Fibroblast of the aortic adventitia (primary cell): ENCODE data around the gene RELN. TPM values are rescaled to one million over a fixed set of nuclear protein-coding genes. Genes with fewer than 3 reads are reported as not detected.

Experiments used
- DNase-seq: peaks from one replicate; pipeline ENCODE4 v3.0.0-alpha.2; 2010; ENCODE audit warnings: low read depth
- H3K4me3 ChIP-seq: 2 replicates; pipeline ENCODE4 v1.5.1; 2011; ENCODE audit warnings: low read depth, mild to moderate bottlenecking, control low read depth, low read length, moderate library complexity
- CTCF ChIP-seq: IDR thresholded peaks from 2 replicates; pipeline ENCODE4 v1.5.1; 2011; ENCODE audit warnings: mild to moderate bottlenecking, low read length, control low read depth, inconsistent platforms; ENCODE audit not compliant: insufficient read depth
- small RNA-seq: library from RNA; depleted of rRNA; stranded (forward); fragments of <200 nt; gene quantifications from one replicate; pipeline ENCODE3, GENCODE V24; 2012
- total RNA-seq: library from RNA; depleted of rRNA; stranded (reverse); fragments of >200 nt; gene quantifications from 2 replicates; pipeline ENCODE4 v1.2.3, GENCODE V29; 2012; ENCODE audit warnings: low replicate concordance

RELN gene
- total RNA-seq, 1 donor: 88.7 TPM

- H3K4me3 ChIP-seq: no peak overlapping the region
- no peak for DNase-seq
- TF ChIP-seq CTCF: no peak
Observed at GRCh38 chr7:103437623-103438022, 551.8 kb downstream of the RELN start.

GRCh38 chr7:103432712-103433111 lies 556.7 kb downstream of the RELN start:
- H3K4me3 ChIP-seq: no peak overlapping the region
- DNase-seq: no peak
- no peak for TF ChIP-seq CTCF

- H3K4me3 ChIP-seq: no peak overlapping the region
- TF ChIP-seq CTCF: no peak
- no peak for DNase-seq
Observed at GRCh38 chr7:103425177-103425576, 564.3 kb downstream of the RELN start.

GRCh38 chr7:103423467-103424179 lies 565.8 kb downstream of the RELN start:
- TF ChIP-seq CTCF: no peak
- H3K4me3 ChIP-seq: no peak overlapping the region
- DNase-seq: no peak

Small RNAs within 50 kb of the gene (small RNA-seq; reads per million reads assigned to genes)
- not detected for gene RF00019

Other genes with a start within 250 kb of the RELN start
- 19.5 and 28.1 TPM in 2 replicates for gene ORC5, start 218.4 kb upstream of the RELN start, total RNA-seq